Neural progenitor cell (in vitro differentiated cells): Measurements from ENCODE around the gene TCF7L2.

ENCODE experiments used
- EZH2 ChIP-seq: fragments of 200-600 bp; sonication (generic); IDR thresholded peaks from 2 replicates; pipeline ENCODE4 v1.6.1; 2017; ENCODE audit warnings: antibody characterized with exemption, mild to moderate bottlenecking, moderate library complexity
- EZH2phosphoT487 ChIP-seq: fragments of 200-600 bp; sonication (generic); IDR thresholded peaks from 2 replicates; pipeline ENCODE4 v1.6.1; 2017; ENCODE audit warnings: antibody characterized with exemption
- TF ChIP-seq, protein P1 (sequence below): fragments of 200-600 bp; sonication (generic); IDR thresholded peaks from 2 replicates; pipeline ENCODE4 v1.5.1; 2017; ENCODE audit warnings: antibody characterized with exemption, mild to moderate bottlenecking

DNA sequence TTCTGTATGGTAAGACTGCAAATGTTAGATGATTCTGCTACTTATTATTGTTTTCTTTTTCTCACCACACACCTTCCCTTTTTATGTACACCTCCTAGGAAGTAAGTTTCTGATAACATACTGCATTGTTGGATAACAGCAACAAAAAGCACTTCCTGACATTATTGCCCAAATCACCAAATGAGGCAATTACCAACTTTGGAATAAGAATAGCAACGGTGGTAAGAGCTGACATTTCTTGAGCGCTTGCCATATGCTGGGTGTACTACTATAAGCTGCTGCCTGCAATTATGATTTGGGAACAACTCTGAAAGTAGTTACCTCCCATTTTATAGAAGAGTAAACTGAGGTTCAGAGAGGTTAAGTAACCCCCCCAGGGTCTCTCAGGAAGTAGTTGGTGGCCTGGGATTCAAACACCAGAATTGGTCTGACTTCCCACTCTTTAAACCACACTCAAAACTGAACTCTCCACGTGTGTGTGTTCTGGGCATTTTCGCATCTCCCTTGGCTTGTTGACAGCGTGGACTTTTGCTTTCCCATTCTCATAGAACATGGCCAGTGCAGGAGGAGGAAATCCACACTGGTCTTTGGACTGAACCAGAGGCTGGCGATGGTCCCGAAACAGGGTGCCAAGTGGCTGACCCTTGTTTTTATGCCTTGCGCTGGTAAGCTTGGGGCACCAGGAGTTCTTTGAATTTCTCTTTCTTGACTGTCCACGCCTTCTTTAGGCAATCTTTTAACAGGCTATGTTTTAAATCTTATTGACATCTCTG is 71.4 kb downstream of the TCF7L2 start:
- TF ChIP-seq, protein P1, sequence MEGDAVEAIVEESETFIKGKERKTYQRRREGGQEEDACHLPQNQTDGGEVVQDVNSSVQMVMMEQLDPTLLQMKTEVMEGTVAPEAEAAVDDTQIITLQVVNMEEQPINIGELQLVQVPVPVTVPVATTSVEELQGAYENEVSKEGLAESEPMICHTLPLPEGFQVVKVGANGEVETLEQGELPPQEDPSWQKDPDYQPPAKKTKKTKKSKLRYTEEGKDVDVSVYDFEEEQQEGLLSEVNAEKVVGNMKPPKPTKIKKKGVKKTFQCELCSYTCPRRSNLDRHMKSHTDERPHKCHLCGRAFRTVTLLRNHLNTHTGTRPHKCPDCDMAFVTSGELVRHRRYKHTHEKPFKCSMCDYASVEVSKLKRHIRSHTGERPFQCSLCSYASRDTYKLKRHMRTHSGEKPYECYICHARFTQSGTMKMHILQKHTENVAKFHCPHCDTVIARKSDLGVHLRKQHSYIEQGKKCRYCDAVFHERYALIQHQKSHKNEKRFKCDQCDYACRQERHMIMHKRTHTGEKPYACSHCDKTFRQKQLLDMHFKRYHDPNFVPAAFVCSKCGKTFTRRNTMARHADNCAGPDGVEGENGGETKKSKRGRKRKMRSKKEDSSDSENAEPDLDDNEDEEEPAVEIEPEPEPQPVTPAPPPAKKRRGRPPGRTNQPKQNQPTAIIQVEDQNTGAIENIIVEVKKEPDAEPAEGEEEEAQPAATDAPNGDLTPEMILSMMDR = no peak
- no peak for TF ChIP-seq EZH2
- TF ChIP-seq EZH2phosphoT487 = no peak
